Stimulated activated effector memory CD8-positive, alpha-beta T cell treated with anti-CD3 and anti-CD28 coated beads, Interleukin-12 subunit alpha, Interleukin-12 subunit beta, amount 100 ng/mL, for 72 hours (primary cell): ENCODE results near the gene DTD1.

Source experiments
- ATAC-seq: fragments of 150-1000 bp; cut with Tn5 transposase; 2 replicates; pipeline ENCODE4 v1.10.0; 2021
- DNase-seq, 2 donors: peaks; one replicate each; pipeline ENCODE4 v3.0.0; 2021 to 2022; ENCODE audit warnings: low spot score in 2 of 2
- H3K27ac Mint-ChIP-seq: one replicate; pipeline ENCODE4 v1.8.0; 2022; ENCODE audit warnings: mild to moderate bottlenecking, mixed read lengths
- H3K36me3 Mint-ChIP-seq: one replicate; pipeline ENCODE4 v1.8.0; 2022; ENCODE audit warnings: mild to moderate bottlenecking, mixed read lengths
- H3K4me1 Mint-ChIP-seq: one replicate; pipeline ENCODE4 v1.8.0; 2022; ENCODE audit warnings: mixed read lengths
- H3K4me3 Mint-ChIP-seq: one replicate; pipeline ENCODE4 v1.8.0; 2022; ENCODE audit warnings: mild to moderate bottlenecking, mixed read lengths
- H3K9me3 Mint-ChIP-seq: one replicate; pipeline ENCODE4 v1.8.0; 2022; ENCODE audit warnings: mixed read lengths

Gene DTD1

DNA sequence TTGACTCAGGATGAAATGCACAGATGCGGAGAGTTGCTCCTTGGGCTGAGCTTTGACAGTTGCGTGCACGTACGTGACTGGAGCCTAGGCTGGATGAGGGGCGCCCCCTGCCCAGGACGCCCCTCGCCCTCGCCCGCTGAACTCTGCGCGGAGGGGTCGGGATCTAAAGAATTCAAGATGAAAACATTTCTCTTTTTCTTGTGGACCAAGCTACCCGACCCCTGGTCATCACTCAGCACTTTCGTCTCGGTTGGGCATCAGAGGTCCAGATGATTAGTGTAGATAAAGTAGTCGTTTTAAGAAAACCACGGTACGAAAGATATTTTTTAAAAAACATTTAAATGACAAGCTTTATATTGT is 700 bp downstream of the DTD1 start:
- Mint-ChIP-seq H3K4me3 (peak overlapping the region; percentile 74), H3K9me3 (no peaks in the 10 kb centered on the region), H3K27ac (peak overlapping the region; percentile 60), H3K4me1 (peaks cover 19% of the 10 kb centered on the region), H3K36me3 (no peaks in the 10 kb centered on the region)
- DNase-seq: no peak
- no peak for ATAC-seq

DNA sequence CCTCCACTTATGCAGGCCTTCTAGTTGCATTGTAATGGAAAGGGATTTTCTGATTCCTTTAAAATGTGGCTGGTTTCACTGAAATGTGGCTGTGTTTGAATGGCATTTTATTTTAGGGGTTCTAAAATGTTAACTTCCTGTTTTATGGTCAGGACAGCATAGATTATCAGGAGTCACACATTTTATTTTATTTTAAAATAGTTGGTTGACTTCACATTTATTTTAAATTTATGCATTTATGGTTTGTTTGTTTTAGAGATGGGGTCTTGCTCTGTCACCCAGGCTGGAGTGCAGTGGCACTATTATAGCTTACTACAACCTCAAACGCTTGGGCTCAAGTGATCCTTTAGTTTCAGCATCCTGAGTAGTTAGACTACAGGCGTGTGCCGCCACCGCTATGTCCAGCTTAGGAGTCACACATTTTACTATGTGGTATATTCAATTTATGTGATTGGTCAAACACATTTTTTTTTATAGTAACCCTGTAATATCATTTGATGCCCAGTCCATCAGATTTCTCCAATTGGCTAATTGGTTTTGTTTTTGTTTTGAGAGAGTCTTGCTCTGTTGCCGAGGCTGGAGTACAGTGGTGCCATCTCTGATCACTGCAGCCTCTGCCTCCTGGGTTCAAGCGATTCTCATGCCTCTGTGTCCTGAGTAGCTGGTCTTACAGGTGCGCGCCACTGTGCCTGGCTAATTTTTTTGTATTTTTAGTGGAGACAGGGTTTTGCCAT is 2.3 kb downstream of the DTD1 start:
- Mint-ChIP-seq H3K27ac (peak overlapping the region; percentile 60), H3K4me1 (peaks cover 19% of the 10 kb centered on the region), H3K4me3 (peak overlapping the region; percentile 74), H3K36me3 (peaks cover 5% of the 10 kb centered on the region), H3K9me3 (no peaks in the 10 kb centered on the region)
- no peak for ATAC-seq
- DNase-seq: peak in 1 of 2 donors; percentile 43

DNA sequence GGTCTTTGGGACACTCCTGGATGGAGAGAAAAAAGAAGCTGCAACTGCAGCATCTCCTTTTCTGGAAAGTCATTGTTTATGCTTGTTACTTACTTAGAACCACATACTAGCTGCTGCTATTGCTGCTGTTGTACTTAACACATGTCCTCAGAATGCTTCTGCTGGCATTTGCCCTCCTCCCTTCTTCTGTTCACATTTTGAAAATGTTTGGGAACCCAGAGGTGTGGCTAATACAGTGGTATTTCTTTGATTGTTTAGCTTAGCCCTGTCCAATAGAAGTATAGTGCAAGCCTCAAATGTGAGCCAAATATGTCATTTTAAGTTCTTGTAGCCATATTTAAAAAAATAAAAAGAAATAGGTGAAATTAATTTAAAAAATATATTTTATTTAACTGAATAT is 8.4 kb downstream of the DTD1 start:
- Mint-ChIP-seq H3K27ac (no peak overlapping the region), H3K4me3 (no peak overlapping the region), H3K9me3 (no peaks in the 10 kb centered on the region), H3K36me3 (peaks cover 51% of the 10 kb centered on the region), H3K4me1 (no peaks in the 10 kb centered on the region)
- no peak for ATAC-seq
- no peak for DNase-seq

- Mint-ChIP-seq H3K9me3 (no peaks in the 10 kb centered on the region), H3K27ac (peak overlapping the region; percentile 40), H3K36me3 (peaks cover 32% of the 10 kb centered on the region), H3K4me3 (no peak overlapping the region), H3K4me1 (peaks cover 9% of the 10 kb centered on the region)
- no peak for DNase-seq
- ATAC-seq: no peak
These were observed 21.9 kb downstream of the DTD1 start for GRCh38 chr20:18609741-18610140.

GRCh38 chr20:18611492-18611891 is 23.6 kb downstream of the DTD1 start:
- Mint-ChIP-seq H3K36me3 (peaks cover 32% of the 10 kb centered on the region), H3K4me1 (peaks cover 19% of the 10 kb centered on the region), H3K9me3 (no peaks in the 10 kb centered on the region), H3K4me3 (no peak overlapping the region), H3K27ac (no peak overlapping the region)
- ATAC-seq (no peak), DNase-seq (no peak)

DNA sequence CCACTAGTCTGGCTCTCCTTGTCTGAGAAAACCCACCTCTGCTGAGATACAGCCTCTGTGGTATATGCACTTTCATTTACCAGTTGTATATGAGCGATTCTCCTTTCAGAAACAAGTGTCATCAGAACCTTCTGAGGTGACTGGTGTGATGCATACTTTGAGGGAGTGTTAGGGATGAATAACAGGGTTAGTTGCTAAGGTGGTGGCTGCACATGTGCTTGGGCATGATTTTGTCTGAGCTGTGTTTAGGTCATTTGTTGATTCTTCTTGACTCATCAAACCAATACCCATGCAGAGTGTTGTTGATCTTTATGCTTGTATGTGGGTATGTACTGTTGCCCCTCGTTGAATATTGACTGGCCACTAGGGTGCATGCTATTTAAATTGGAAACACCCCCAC is 25.7 kb downstream of the DTD1 start:
- DNase-seq (no peak), ATAC-seq (peak; percentile 98)
- peak overlapping the region; percentile 95 for H3K27ac Mint-ChIP-seq
- peaks cover 19% of the 10 kb centered on the region for H3K4me1 Mint-ChIP-seq
- no peaks in the 10 kb centered on the region for H3K9me3 Mint-ChIP-seq
- H3K4me3 Mint-ChIP-seq: no peak overlapping the region
- H3K36me3 Mint-ChIP-seq: peaks cover 33% of the 10 kb centered on the region

DNA sequence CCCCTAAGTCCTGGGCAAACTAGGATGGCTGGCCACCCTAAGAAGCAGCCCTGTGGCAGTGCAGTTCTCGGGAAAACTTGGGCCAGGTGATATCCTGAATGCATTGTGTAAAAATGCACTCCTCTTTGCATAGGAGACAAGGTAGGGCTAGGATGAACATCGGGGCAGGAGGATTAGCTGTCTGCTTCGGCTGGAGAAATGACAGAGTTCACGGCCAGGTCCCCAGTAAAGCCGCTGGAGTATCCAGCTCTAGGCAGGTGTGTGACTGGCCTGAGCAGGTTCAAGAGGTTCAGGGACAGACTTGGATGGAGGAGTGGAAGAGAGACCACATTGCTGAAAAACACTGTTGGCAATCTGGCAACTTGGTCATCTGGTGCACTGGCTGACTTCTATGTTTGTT is 26.4 kb downstream of the DTD1 start:
- peak overlapping the region; percentile 11 for H3K4me3 Mint-ChIP-seq
- H3K4me1 Mint-ChIP-seq: peaks cover 19% of the 10 kb centered on the region
- DNase-seq (no peak), ATAC-seq (no peak)
- H3K9me3 Mint-ChIP-seq: no peaks in the 10 kb centered on the region
- H3K36me3 Mint-ChIP-seq: peaks cover 33% of the 10 kb centered on the region
- peak overlapping the region; percentile 95 for H3K27ac Mint-ChIP-seq

DNA sequence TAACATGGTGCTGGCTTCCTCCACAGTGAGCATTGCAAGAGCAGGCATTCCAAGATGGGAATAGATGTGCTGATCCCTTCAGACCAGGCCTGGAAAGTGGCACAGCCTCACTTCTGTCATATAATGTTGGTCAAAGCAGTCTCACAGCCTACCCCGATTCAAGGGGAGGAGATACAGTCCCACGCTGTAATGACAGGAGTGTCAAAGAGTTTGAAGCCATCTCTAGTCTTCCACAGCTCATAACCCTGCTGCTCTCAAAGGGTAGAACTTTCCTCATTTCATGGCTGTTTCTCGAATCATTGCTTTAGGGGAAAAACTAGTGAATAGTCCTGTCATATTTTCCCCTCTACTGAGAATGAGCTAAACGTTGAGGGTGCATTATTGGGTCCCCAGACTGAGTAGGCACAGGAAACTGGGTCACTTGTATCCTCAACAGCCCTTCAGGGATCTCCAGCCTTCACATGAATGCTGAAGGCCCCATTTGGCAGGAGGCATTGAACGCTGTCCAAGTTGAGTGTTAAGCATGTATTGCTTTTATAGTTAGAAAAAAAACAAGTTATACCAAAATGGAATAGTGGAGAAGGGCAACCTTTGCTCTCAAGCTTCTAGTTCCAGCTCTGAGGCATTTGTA is 27.3 kb downstream of the DTD1 start:
- Mint-ChIP-seq H3K4me3 (peak overlapping the region; percentile 11), H3K9me3 (no peaks in the 10 kb centered on the region), H3K4me1 (peaks cover 19% of the 10 kb centered on the region), H3K36me3 (peaks cover 26% of the 10 kb centered on the region), H3K27ac (peak overlapping the region; percentile 95)
- ATAC-seq (peak; percentile 19), DNase-seq (no peak)

DNA sequence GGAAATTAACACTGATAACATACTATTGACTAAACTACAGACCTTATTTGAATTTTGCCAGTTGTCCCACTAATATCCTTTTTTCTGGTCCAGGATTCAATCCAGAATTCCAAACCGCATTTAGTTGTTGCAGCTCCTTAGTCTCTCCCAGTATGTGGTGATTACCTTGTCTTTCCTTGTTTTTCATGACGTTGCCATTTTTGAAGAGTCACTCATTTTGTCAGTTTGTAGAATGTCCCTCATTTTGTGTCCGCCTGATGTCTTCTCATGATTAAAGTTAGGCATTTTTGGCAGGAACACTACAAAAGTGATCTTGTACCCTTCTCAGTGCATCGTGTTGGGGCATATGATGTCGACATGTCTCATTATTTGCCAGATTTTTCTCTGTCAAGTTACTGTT is 33.1 kb downstream of the DTD1 start:
- H3K4me1 Mint-ChIP-seq: peaks cover 4% of the 10 kb centered on the region
- H3K36me3 Mint-ChIP-seq: peaks cover 19% of the 10 kb centered on the region
- H3K27ac Mint-ChIP-seq: no peak overlapping the region
- no peak overlapping the region for H3K4me3 Mint-ChIP-seq
- ATAC-seq (no peak), DNase-seq (no peak)
- H3K9me3 Mint-ChIP-seq: no peaks in the 10 kb centered on the region

DNA sequence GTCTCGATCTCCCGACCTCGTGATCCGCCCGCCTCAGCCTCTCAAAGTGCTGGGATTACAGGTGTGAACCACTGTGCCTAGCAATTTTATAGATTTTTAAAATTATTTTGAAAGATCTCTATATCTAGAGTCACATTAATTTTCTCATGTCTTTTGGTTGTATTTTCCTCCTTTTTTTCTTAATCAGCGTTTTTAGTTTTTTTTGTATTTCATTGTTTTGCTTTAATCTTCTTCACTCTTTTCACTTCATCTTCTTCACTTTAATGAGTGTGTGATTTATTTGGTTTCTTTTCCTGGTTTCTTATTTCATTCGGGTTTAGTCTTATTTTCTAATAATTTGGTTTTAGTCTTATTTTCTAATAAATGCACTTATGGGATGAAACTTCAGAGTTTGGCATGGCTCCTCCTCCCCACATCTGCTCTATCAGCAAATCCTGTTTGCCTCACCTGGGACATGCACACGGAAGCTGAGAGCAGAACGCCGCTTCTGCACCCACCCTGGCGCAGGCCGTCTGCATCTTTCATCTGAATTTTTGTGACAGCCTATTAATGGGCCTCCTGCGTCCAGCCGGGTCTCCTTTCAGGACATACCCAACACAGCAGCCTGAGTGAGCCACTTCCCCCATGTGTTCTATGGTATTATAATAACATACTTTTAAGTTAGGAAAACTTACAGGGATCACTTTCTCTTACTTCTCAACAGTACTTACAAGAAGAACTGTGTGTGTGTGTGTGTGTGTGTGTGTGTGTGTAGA is 35.5 kb downstream of the DTD1 start:
- no peaks in the 10 kb centered on the region for H3K4me1 Mint-ChIP-seq
- ATAC-seq (no peak), DNase-seq (no peak)
- no peaks in the 10 kb centered on the region for H3K9me3 Mint-ChIP-seq
- peaks cover 26% of the 10 kb centered on the region for H3K36me3 Mint-ChIP-seq
- no peak overlapping the region for H3K27ac Mint-ChIP-seq
- H3K4me3 Mint-ChIP-seq: no peak overlapping the region

GRCh38 chr20:18624948-18625347 is 37.1 kb downstream of the DTD1 start:
- H3K4me3 Mint-ChIP-seq: no peak overlapping the region
- peaks cover 32% of the 10 kb centered on the region for H3K36me3 Mint-ChIP-seq
- no peak overlapping the region for H3K27ac Mint-ChIP-seq
- DNase-seq: no peak
- no peak for ATAC-seq
- no peaks in the 10 kb centered on the region for H3K4me1 Mint-ChIP-seq
- H3K9me3 Mint-ChIP-seq: no peaks in the 10 kb centered on the region

DNA sequence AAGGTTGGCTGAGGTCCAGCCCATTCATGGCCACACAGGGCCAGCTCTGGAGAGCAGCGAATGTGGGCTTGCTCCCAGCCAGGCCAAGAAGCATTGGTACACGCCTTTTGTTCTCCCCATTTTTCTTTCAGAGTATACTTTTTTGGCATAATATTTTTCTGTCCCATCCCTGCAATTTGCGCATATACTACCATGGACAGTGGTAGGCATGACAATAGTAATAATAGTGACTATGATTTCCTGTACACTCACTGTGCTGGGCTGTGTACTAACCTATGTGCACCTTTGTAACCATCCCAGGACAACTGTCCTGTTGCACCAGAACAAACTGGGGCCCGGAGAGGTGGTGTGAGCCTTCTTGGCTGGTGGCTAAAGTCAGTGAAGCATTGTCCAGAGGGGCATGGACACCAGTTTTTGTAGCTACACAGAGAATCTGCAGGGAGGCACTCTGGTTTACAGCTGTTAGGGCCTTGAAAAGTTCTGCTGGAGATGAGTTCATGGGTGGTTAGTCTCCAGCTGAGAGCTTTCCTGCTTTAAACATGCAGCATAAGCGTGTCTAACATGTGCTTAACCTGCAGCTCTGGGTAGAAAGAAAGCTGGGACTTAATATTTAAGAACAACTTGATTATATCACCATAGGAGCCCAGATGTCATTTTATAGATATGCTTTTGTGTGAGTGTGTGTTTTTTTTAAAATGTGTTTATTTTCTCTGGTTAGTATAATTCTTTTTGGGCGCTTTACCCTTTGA is 38.2 kb downstream of the DTD1 start:
- Mint-ChIP-seq H3K4me1 (no peaks in the 10 kb centered on the region), H3K27ac (peak overlapping the region; percentile 61), H3K36me3 (peaks cover 32% of the 10 kb centered on the region), H3K4me3 (no peak overlapping the region), H3K9me3 (no peaks in the 10 kb centered on the region)
- DNase-seq: no peak
- ATAC-seq: no peak

- DNase-seq: no peak
- Mint-ChIP-seq H3K9me3 (no peaks in the 10 kb centered on the region), H3K36me3 (peaks cover 33% of the 10 kb centered on the region), H3K4me1 (peaks cover 6% of the 10 kb centered on the region), H3K27ac (no peak overlapping the region), H3K4me3 (no peak overlapping the region)
- ATAC-seq: no peak
These were observed 40.6 kb downstream of the DTD1 start for GRCh38 chr20:18628330-18628920.

- Mint-ChIP-seq H3K27ac (no peak overlapping the region), H3K9me3 (no peaks in the 10 kb centered on the region), H3K36me3 (peaks cover 25% of the 10 kb centered on the region), H3K4me1 (peaks cover 12% of the 10 kb centered on the region), H3K4me3 (no peak overlapping the region)
- DNase-seq (peak; percentile 28 to 72), ATAC-seq (peak; percentile 88)
These were observed 44.4 kb downstream of the DTD1 start for GRCh38 chr20:18632196-18632789.

DNA sequence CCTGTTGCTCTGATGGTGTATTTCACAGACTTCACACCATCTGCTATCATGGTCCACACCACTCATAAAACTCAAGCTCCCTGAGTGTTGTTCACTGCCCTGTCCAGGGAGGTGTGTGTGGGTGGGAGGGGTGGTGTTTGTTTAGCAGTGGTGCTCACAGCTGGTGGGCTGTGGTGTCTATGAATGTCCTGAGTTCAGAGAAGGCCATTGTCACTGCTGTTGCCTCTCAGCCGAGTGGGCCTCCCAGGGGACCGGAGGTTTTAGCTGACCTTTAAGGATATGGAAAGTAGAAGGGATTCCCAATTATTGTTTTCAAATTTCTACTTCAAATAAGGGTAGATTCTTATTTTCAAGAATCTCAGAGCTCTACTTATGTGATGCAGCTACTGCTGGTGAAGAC is 45.6 kb downstream of the DTD1 start:
- H3K9me3 Mint-ChIP-seq: no peaks in the 10 kb centered on the region
- H3K4me3 Mint-ChIP-seq: no peak overlapping the region
- no peak for ATAC-seq
- H3K27ac Mint-ChIP-seq: peak overlapping the region; percentile 81
- peaks cover 18% of the 10 kb centered on the region for H3K36me3 Mint-ChIP-seq
- peaks cover 14% of the 10 kb centered on the region for H3K4me1 Mint-ChIP-seq
- DNase-seq: no peak
